Epithelial cell of proximal tubule (primary cell): ENCODE measurements around the gene ZNF407. TPM values are rescaled to one million over a fixed set of nuclear protein-coding genes. Genes with fewer than 3 reads are reported as not detected.

Experiments
- DNase-seq: peaks from one replicate; pipeline ENCODE4 v3.0.0-alpha.2; 2011; ENCODE audit warnings: low read depth
- H3K4me3 ChIP-seq: 2 replicates; pipeline ENCODE4 v1.5.1; 2011; ENCODE audit warnings: low read depth, mild to moderate bottlenecking, low read length
- total RNA-seq: library from RNA; depleted of rRNA; stranded (reverse); fragments of >200 nt; gene quantifications from 2 replicates; pipeline ENCODE4 v1.2.3, GENCODE V29; 2015
- TF ChIP-seq, protein P1 (sequence below): conservative IDR thresholded peaks from 2 replicates; pipeline ENCODE4 v1.5.1; 2012; ENCODE audit warnings: low read depth, mild to moderate bottlenecking, low read length

ZNF407 gene
- total RNA-seq, 1 donor from 2014 or later = 3.0 TPM

DNA sequence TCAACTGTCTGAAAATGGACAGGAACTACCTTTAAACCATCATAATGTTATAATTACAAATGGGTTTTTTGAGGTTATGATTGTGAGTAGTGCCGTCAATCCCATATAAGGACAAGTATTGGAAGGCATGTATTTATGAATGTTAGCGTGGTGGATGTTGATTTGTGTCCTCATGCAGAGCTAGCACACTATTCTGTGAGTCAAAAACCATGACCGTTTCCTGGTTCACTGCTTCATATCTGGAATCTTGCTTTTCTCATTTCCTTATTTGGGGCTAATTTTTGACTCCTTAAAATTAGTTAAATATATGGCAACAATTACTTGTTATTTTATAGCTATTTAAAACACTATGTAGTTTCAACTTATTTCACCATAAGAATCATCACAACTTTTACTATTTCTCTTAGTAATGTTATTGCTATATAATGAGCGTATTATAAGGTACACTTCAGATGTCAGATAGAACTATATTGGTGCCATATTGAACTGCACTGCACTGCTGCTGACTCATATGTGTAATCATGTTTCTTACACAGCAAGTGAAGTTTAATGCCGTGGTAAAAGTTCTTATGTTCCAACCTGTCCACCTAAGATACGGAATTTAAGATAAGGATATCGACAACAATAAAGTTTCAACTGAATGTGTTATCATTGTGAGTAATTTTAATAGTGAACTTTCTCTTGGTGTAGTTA, 418.5 kb downstream of the ZNF407 start:
- TF ChIP-seq, protein P1, sequence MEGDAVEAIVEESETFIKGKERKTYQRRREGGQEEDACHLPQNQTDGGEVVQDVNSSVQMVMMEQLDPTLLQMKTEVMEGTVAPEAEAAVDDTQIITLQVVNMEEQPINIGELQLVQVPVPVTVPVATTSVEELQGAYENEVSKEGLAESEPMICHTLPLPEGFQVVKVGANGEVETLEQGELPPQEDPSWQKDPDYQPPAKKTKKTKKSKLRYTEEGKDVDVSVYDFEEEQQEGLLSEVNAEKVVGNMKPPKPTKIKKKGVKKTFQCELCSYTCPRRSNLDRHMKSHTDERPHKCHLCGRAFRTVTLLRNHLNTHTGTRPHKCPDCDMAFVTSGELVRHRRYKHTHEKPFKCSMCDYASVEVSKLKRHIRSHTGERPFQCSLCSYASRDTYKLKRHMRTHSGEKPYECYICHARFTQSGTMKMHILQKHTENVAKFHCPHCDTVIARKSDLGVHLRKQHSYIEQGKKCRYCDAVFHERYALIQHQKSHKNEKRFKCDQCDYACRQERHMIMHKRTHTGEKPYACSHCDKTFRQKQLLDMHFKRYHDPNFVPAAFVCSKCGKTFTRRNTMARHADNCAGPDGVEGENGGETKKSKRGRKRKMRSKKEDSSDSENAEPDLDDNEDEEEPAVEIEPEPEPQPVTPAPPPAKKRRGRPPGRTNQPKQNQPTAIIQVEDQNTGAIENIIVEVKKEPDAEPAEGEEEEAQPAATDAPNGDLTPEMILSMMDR = no peak
- DNase-seq = no peak

DNA sequence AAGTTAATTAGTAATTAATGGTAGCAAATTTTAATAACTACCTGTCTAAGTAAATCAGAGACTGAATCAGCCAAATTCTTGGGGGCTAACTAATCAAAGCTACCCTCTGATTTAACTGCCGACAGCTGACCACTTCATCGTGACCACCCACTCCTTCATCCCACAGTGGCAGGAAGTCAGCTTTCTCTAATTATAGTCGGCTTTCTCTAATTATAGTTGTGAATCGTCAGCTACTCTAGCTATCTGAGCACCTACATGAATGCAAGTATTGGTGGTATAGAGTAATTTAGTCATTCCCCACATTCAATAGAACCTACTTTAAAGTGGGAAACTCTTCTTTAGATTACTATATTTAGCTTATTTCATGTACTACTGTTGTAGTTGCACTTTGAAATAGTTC, 425.8 kb downstream of the ZNF407 start:
- no peak overlapping the region for H3K4me3 ChIP-seq
- no peak for DNase-seq
- TF ChIP-seq, protein P1 = no peak

More for the DNA sequence above, 418.5 kb downstream of the ZNF407 start:
- no peak overlapping the region for H3K4me3 ChIP-seq

DNA sequence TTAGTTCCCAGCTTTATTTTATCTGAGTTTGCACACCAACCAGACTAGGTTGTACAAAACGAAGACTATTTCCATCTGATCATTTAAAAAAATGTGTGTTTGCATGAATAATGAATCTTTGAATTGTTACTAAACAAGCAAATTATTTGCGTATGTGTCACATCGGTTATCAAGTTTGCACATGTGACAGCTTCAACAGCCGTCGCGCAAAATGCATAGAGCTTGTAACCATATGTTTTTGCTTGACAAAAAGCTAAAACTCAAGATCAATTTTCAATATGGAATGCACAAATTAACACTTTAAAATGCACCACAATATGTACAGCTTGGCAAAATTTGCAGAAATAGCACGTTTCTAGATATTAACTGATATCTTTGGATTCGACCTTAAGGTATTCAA, 427.2 kb downstream of the ZNF407 start:
- H3K4me3 ChIP-seq = no peak overlapping the region
- no peak for DNase-seq
- TF ChIP-seq, protein P1 = no peak

DNA sequence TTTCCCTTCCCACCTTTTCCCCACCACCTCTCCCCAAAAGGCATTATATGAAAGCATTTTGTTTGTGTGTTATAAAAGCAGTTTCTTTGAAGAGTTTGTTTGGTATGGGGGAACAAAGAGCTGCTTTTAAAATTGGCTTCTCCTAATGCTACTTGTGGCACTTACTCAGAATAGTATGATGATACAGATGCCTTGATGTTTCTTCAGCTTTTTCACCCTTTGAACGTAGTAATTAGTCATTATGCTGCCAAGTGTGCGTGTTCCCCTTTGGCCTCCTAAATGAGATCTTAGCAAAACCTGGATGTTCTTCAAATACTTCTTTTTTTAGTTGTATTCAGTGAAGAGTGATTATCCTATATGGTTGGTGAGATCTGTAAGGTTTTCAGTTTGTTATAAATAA, 427.9 kb downstream of the ZNF407 start:
- TF ChIP-seq, protein P1 = no peak
- no peak for DNase-seq
- H3K4me3 ChIP-seq = no peak overlapping the region

DNA sequence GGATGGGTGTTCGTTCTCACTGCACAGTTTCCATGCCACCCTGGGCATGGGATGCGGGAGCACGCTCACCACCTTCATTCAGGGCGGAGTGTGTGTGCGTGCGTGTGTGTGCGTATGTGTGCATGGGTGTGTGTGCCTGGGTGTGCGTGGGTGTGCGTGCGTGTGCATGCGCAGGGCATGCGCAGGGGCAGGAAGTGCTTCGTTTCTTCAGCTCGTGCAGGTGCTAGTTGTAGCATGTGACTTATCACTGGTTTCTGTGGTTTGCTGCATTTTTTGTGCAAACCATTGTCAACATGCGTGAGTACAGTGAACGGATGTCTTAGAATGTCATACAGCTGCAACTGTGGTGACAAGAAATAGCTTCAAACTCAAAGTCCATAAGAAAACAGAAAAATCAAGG, 431.8 kb downstream of the ZNF407 start:
- no peak for DNase-seq
- TF ChIP-seq, protein P1 = no peak

DNA sequence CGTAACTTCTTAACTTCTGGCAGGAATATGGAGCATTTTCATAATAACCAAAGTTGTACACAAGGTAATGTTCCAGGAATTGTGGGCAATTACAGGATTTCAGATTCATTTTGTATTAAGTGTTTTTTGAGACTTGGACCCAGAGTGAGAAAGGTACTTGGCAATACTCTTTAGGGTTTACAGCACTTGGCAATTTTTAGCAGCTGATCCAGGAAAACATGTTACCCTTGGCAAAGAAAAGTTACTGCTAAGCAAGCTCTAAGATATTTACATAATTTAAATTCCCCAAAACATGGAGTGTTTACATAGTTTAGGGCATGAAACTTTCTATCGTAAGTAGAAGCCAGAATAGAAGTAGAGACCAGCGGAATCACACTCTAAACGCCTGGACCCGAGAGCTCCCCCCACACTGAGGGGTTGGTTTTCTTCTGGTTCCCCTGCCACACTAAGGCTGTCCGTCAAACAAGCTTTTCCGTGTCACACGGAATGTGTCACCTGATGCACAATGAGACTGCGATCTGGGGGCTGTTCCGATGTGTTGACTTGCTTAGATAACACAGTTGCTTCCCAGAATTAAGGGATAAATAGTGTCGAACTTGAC, 434.1 kb downstream of the ZNF407 start:
- H3K4me3 ChIP-seq = no peak overlapping the region
- no peak for DNase-seq
- TF ChIP-seq, protein P1 = no peak

More for the DNA sequence above, 431.8 kb downstream of the ZNF407 start:
- H3K4me3 ChIP-seq = no peak overlapping the region

DNA sequence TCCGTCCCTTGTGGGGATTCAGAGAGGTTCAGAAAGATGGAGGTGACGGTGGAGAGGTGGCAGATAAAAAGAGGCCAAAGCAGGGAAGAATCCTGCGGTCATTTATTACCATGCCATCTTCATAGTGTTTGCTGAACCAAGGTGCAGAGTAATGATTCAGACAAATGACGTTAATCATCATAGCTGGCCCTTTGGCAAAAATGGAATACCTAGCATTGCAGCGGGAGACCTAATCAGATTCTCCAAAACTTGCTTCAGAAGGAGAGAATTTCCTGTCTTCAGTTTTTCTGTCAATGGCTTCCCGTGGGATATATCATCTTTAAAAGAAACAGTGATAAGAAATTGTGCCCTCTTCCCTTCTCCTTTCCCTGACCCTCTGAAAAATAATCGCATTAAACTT, 435.8 kb downstream of the ZNF407 start:
- DNase-seq = no peak
- TF ChIP-seq, protein P1 = no peak
- no peak overlapping the region for H3K4me3 ChIP-seq
